ENCODE results near the gene SCFD2. TPM values are rescaled to one million over a fixed set of nuclear protein-coding genes. Genes with fewer than 3 reads are reported as not detected.

The SCFD2 gene
- total and polyA plus RNA-seq, 2 of the 8 experiments (the other 6 are each of a cell fraction or from before 2014, with no cell fraction given): 6.2 to 10.2 TPM

- TF ChIP-seq SP4 (IDR thresholded peaks at IDR 0.05; ENCODE audit: low read length): no peak
- TF ChIP-seq FOSL1 (IDR thresholded peaks at IDR 0.05; ENCODE audit: insufficient read depth, low read depth, low read length): no peak
- TF ChIP-seq NANOG (IDR thresholded peaks at IDR 0.05; ENCODE audit: insufficient read depth, low read depth, low read length, poor library complexity, severe bottlenecking): no peak
- no peak for TF ChIP-seq ATF2 (IDR thresholded peaks at IDR 0.05; ENCODE audit: low read length)
- TF ChIP-seq CHD2 (IDR thresholded peaks at IDR 0.05; ENCODE audit: low read length): no peak
Measured at GRCh38 chr4:52931243-52931642, 434.6 kb downstream of the SCFD2 start (continued).

Measured in H1 (cell line).